BLaER1 treated with 17β-estradiol and CSF1 and Interleukin-3, amounts not matched to agents 10 nM and 100 nM (cell line): ENCODE results near the gene AGAP1.

Experiments used
- H3K27ac ChIP-seq, 11 experiments: shearing (Covaris generic); formaldehyde crosslinking; 2 replicates each; pipeline ENCODE4 v1.8.1; 2022
- H3K27me3 ChIP-seq, 11 experiments: shearing (Covaris generic); formaldehyde crosslinking; 2 replicates each; pipeline ENCODE4 v1.8.1; 2022
- H3K36me3 ChIP-seq, 11 experiments: shearing (Covaris generic); formaldehyde crosslinking; 2 replicates each; pipeline ENCODE4 v1.8.1; 2022
- H3K4me1 ChIP-seq, 10 experiments: shearing (Covaris generic); formaldehyde crosslinking; 2 replicates each; pipeline ENCODE4 v1.8.1; 2022
- H3K4me2 ChIP-seq, 11 experiments: shearing (Covaris generic); formaldehyde crosslinking; 2 replicates each; pipeline ENCODE4 v1.8.1; 2022
- H3K4me3 ChIP-seq, 10 experiments: shearing (Covaris generic); formaldehyde crosslinking; 2 replicates each; pipeline ENCODE4 v1.8.1; 2022
- H3K9ac ChIP-seq, 11 experiments: shearing (Covaris generic); formaldehyde crosslinking; 2 replicates each; pipeline ENCODE4 v1.8.1; 2022
- H3K9me3 ChIP-seq, 11 experiments: shearing (Covaris generic); formaldehyde crosslinking; replicated peaks in 1 of 11; 2 replicates each; pipeline ENCODE4 v1.8.1; 2022
- H4K20me1 ChIP-seq, 11 experiments: shearing (Covaris generic); formaldehyde crosslinking; 2 replicates each; pipeline ENCODE4 v1.8.1; 2022
- Cebpa-rat ChIP-seq, 11 experiments: shearing (Covaris generic); IDR thresholded peaks; 2 replicates each; pipeline ENCODE4 v1.8.1; 2022

Gene AGAP1

GRCh38 chr2:235501673-235502031, 7.8 kb downstream of the AGAP1 start:
- Histone ChIP-seq H3K4me2 (peak overlapping the region; percentile 76 to 94 (median 91)), H3K9me3 (no peaks in the 10 kb centered on the region), H3K27me3 (peaks cover 0 to 23% (median 0%) of the 10 kb centered on the region in 11 experiments; a peak in 5 of 22 replicates), H3K27ac (peak overlapping the region in 7 of 11 experiments; percentile 11 to 58 (median 15); a peak in 10 of 22 replicates), H3K9ac (peak overlapping the region in 10 of 11 experiments; percentile 3 to 54 (median 28); a peak in 13 of 22 replicates), H4K20me1 (peaks cover 73 to 100% (median 92%) of the 10 kb centered on the region in 11 experiments; a peak in 21 of 22 replicates), H3K36me3 (no peaks in the 10 kb centered on the region; a peak in 1 of 22 replicates), H3K4me3 (peak overlapping the region; percentile 6 to 59 (median 38); a peak in 15 of 20 replicates), H3K4me1 (peaks cover 30 to 83% (median 65%) of the 10 kb centered on the region in 10 experiments)
- no peak for TF ChIP-seq Cebpa-rat (IDR thresholded peaks at IDR 0.05)

GRCh38 chr2:235502336-235502735, 8.5 kb downstream of the AGAP1 start:
- no peaks in the 10 kb centered on the region for H3K9me3 ChIP-seq
- peak overlapping the region in 5 of 10 experiments; percentile 6 to 59 (median 45); a peak in 5 of 20 replicates for H3K4me3 ChIP-seq
- H3K4me1 ChIP-seq = peaks cover 23 to 77% (median 59%) of the 10 kb centered on the region in 10 experiments
- peaks cover 68 to 100% (median 92%) of the 10 kb centered on the region in 11 experiments; a peak in 21 of 22 replicates for H4K20me1 ChIP-seq
- H3K27ac ChIP-seq = peak overlapping the region in 6 of 11 experiments; percentile 11 to 58 (median 16); a peak in 5 of 22 replicates
- H3K27me3 ChIP-seq = peaks cover 0 to 20% (median 0%) of the 10 kb centered on the region in 11 experiments; a peak in 4 of 22 replicates
- TF ChIP-seq Cebpa-rat (IDR thresholded peaks at IDR 0.05) = no peak
- peak overlapping the region in 8 of 11 experiments; percentile 3 to 54 (median 29); a peak in 12 of 22 replicates for H3K9ac ChIP-seq
- peaks cover 0 to 6% (median 3%) of the 10 kb centered on the region in 11 experiments; a peak in 5 of 22 replicates for H3K36me3 ChIP-seq
- H3K4me2 ChIP-seq = peak overlapping the region; percentile 76 to 94 (median 91)

- H4K20me1 ChIP-seq = peaks cover 49 to 100% (median 86%) of the 10 kb centered on the region in 11 experiments; a peak in 21 of 22 replicates
- no peak for TF ChIP-seq Cebpa-rat (IDR thresholded peaks at IDR 0.05)
- H3K4me1 ChIP-seq = peaks cover 23 to 60% (median 49%) of the 10 kb centered on the region in 10 experiments
- H3K36me3 ChIP-seq = peaks cover 0 to 13% (median 6%) of the 10 kb centered on the region in 11 experiments; a peak in 5 of 22 replicates
- H3K27ac ChIP-seq = no peak overlapping the region
- H3K9ac ChIP-seq = no peak overlapping the region
- H3K27me3 ChIP-seq = peaks cover 0 to 7% (median 0%) of the 10 kb centered on the region in 11 experiments; a peak in 2 of 22 replicates
- no peak overlapping the region for H3K4me3 ChIP-seq
- H3K4me2 ChIP-seq = peak overlapping the region in 9 of 11 experiments; percentile 29 to 66 (median 57); a peak in 18 of 22 replicates
- no peaks in the 10 kb centered on the region for H3K9me3 ChIP-seq
Observed at GRCh38 chr2:235504441-235505180, 10.8 kb downstream of the AGAP1 start.

GRCh38 chr2:235505181-235505741, 11.4 kb downstream of the AGAP1 start:
- peaks cover 42 to 99% (median 82%) of the 10 kb centered on the region in 11 experiments; a peak in 21 of 22 replicates for H4K20me1 ChIP-seq
- H3K4me2 ChIP-seq = peak overlapping the region in 9 of 11 experiments; percentile 29 to 66 (median 57); a peak in 18 of 22 replicates
- H3K9me3 ChIP-seq = peaks cover 0 to 2% (median 0%) of the 10 kb centered on the region in 11 experiments; a peak in 1 of 22 replicates
- no peak overlapping the region for H3K27ac ChIP-seq
- H3K27me3 ChIP-seq = peaks cover 0 to 7% (median 0%) of the 10 kb centered on the region in 11 experiments; a peak in 2 of 22 replicates
- no peak overlapping the region for H3K9ac ChIP-seq
- H3K4me3 ChIP-seq = no peak overlapping the region
- peaks cover 0 to 13% (median 6%) of the 10 kb centered on the region in 11 experiments; a peak in 5 of 22 replicates for H3K36me3 ChIP-seq
- H3K4me1 ChIP-seq = peaks cover 22 to 53% (median 44%) of the 10 kb centered on the region in 10 experiments
- TF ChIP-seq Cebpa-rat (IDR thresholded peaks at IDR 0.05) = no peak

- H3K4me1 ChIP-seq = peaks cover 10 to 42% (median 32%) of the 10 kb centered on the region in 10 experiments
- peaks cover 0 to 7% (median 0%) of the 10 kb centered on the region in 11 experiments; a peak in 2 of 22 replicates for H3K27me3 ChIP-seq
- peaks cover 0 to 4% (median 0%) of the 10 kb centered on the region in 11 experiments; a peak in 1 of 22 replicates for H3K9me3 ChIP-seq
- peaks cover 33 to 93% (median 76%) of the 10 kb centered on the region in 11 experiments; a peak in 21 of 22 replicates for H4K20me1 ChIP-seq
- H3K4me3 ChIP-seq = no peak overlapping the region
- TF ChIP-seq Cebpa-rat (IDR thresholded peaks at IDR 0.05) = no peak
- no peak overlapping the region for H3K27ac ChIP-seq
- H3K4me2 ChIP-seq = no peak overlapping the region
- H3K9ac ChIP-seq = no peak overlapping the region
- H3K36me3 ChIP-seq = peaks cover 0 to 13% (median 6%) of the 10 kb centered on the region in 11 experiments; a peak in 5 of 22 replicates
Observed at GRCh38 chr2:235506291-235506996, 12.6 kb downstream of the AGAP1 start.

GRCh38 chr2:235506997-235507615, 13.3 kb downstream of the AGAP1 start:
- Histone ChIP-seq H3K4me2 (no peak overlapping the region), H3K4me1 (peaks cover 4 to 35% (median 25%) of the 10 kb centered on the region in 10 experiments), H3K4me3 (no peak overlapping the region), H3K36me3 (peaks cover 0 to 13% (median 6%) of the 10 kb centered on the region in 11 experiments; a peak in 5 of 22 replicates), H3K27me3 (peaks cover 0 to 7% (median 0%) of the 10 kb centered on the region in 11 experiments; a peak in 2 of 22 replicates), H4K20me1 (peaks cover 27 to 91% (median 71%) of the 10 kb centered on the region in 11 experiments; a peak in 21 of 22 replicates), H3K9me3 (peaks cover 0 to 4% (median 0%) of the 10 kb centered on the region in 11 experiments; a peak in 1 of 22 replicates), H3K27ac (no peak overlapping the region), H3K9ac (no peak overlapping the region)
- TF ChIP-seq Cebpa-rat (IDR thresholded peaks at IDR 0.05) = no peak

- Histone ChIP-seq H3K4me2 (no peak overlapping the region), H4K20me1 (peaks cover 19 to 91% (median 63%) of the 10 kb centered on the region in 11 experiments; a peak in 21 of 22 replicates), H3K36me3 (peaks cover 0 to 13% (median 6%) of the 10 kb centered on the region in 11 experiments; a peak in 5 of 22 replicates), H3K27me3 (peaks cover 0 to 4% (median 0%) of the 10 kb centered on the region in 11 experiments; a peak in 2 of 22 replicates), H3K9me3 (peaks cover 0 to 4% (median 0%) of the 10 kb centered on the region in 11 experiments; a peak in 1 of 22 replicates), H3K9ac (no peak overlapping the region), H3K27ac (no peak overlapping the region), H3K4me1 (peaks cover 0 to 27% (median 17%) of the 10 kb centered on the region in 10 experiments; a peak in 16 of 20 replicates), H3K4me3 (no peak overlapping the region)
- no peak for TF ChIP-seq Cebpa-rat (IDR thresholded peaks at IDR 0.05)
Observed at GRCh38 chr2:235507928-235508327, 14.1 kb downstream of the AGAP1 start.
